NCI-H82 (cell line): Measurements from ENCODE around the gene C16orf87.

Experiments
- DNase-seq: peaks from one replicate; lab custom pipeline; 2025; lab: John Stamatoyannopoulos, UW

The C16orf87 gene

GRCh38 chr16:46757339-46758050 lies 73.5 kb downstream of the C16orf87 start:
- no peak for DNase-seq

- no peak for DNase-seq
Observed at GRCh38 chr16:46756772-46757171, 74.2 kb downstream of the C16orf87 start.

- DNase-seq: no peak
Observed at GRCh38 chr16:46753015-46753414, 78.0 kb downstream of the C16orf87 start.

DNA sequence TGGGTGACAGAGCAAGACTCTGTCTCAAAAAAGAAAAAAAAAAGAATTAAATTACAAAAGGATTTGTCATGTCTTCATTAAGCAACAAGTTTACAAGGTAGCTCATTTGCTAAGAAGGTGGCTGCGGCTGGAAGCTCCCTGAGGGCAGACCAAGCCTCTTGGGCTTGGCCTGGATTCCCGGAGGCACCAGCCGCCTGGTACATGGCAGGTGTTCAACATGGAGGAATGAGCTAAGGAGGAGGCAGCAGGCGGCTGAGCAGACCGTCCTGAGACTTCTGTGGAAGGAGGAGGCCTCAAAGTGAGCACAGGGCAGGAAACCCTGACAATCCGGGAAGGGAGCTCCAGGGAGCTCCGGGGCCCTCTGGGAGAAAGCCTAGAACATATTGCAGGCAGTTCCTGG lies 79.6 kb downstream of the C16orf87 start:
- DNase-seq: no peak

- DNase-seq: no peak
Observed at GRCh38 chr16:46748775-46749705, 81.9 kb downstream of the C16orf87 start.

DNA sequence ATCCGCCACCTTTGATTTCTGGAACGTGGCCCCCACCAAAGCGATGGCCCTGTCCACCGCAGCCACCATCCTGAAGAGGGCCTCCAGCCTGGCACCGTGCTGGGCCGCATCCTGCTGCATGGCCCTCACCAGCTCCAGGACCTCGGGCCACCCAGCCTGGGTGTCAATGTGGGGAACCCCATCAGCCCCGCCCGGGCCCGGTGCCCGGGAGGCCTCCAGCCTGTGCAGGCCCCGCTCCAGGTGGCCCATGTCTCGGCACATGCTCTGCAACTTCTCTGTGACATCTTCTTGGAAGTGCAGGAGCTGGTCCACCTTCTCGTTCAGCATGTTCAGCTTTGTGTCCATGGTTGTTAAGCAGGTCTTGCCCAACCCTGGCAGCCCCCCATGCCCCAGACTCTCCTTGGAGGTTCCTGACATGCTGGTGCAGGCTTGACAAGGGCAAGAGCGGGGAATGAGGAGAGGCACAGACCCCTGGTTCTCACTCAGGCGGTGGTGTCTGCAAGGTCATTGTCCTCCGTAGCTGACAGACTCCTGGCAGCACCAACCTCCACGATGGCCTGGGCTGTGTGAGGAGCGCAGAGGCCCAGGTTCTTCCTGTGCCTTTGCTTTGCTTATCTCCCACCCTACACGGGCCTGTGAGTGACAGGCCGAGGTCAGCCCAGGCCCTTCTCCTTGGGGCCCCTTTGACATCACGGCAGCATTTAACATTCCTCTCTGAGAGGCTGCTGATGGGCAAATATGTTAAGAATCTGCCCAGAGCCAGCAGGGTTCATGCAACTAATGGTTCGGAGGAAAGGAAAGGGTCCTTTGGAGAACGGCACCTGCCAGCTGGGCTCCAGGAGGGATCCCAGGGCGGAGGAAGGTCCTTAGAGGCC lies 83.0 kb downstream of the C16orf87 start, which contains the start of gene MYLK3:
MYLK3 (minus strand) TSS at position 568 of the 875 bp plus-strand sequence; CDS start at position 417, 151 bp downstream.
- no peak for DNase-seq

- DNase-seq: no peak
Observed at GRCh38 chr16:46746821-46747776, 83.9 kb downstream of the C16orf87 start.
